ENCODE measurements around the gene WFDC5.

DNA sequence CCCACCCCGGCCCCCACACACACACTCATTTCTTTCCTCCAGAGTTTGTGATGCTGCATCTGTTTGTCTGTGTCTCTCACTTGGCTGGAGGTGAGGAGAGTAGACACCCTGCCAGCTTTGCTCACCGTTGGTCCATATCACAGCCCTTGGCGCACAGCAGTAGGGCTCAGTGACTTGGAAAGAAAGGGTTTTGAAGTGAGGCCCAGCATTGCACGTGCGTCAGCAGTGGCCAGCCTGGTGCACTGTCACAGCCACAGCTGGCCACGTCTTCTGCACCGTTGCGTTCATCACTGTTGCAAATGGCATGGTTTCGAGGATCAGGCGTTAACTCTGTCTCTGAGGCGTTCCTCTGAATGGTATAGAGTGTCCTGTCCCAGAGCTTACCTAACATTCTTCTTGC is 3.7 kb downstream of the WFDC5 start:
- TF ChIP-seq ZFX (IDR thresholded peaks at IDR 0.05; ENCODE audit: borderline replicate concordance): no peak
- no peak for TF ChIP-seq CTCF (IDR thresholded peaks at IDR 0.05)
